GM10248 (cell line): ENCODE data around the gene LAIR1.
"Not testable (repeated sequence)": the region's sequence is repeated elsewhere in the genome, so short reads cannot be mapped to it uniquely, and the experiment has no call there.

Source experiments
- CTCF ChIA-PET: fragments of 300-600 bp; sonication (Branson Sonifier 250); formaldehyde crosslinking; extraction: SDS; loops from one replicate; lab custom pipeline; 2021; ENCODE audit warnings: antibody characterized with exemption; lab: Yijun Ruan, JAX
- POLR2A ChIA-PET: fragments of 350-650 bp; sonication (Branson Sonifier 250); formaldehyde crosslinking; extraction: SDS; loops from one replicate; lab custom pipeline; 2020; ENCODE audit warnings: antibody characterized with exemption; lab: Yijun Ruan, JAX
- DNase-seq: peaks from one replicate; pipeline ENCODE4 v3.0.0; 2012; ENCODE audit errors: extremely low spot score
- CTCF ChIP-seq: IDR thresholded peaks from 2 replicates; pipeline ENCODE4 v1.5.1; 2012; ENCODE audit warnings: mild to moderate bottlenecking, low read depth; ENCODE audit errors: extremely low read depth, missing control alignments, control extremely low read depth

The LAIR1 gene

DNA sequence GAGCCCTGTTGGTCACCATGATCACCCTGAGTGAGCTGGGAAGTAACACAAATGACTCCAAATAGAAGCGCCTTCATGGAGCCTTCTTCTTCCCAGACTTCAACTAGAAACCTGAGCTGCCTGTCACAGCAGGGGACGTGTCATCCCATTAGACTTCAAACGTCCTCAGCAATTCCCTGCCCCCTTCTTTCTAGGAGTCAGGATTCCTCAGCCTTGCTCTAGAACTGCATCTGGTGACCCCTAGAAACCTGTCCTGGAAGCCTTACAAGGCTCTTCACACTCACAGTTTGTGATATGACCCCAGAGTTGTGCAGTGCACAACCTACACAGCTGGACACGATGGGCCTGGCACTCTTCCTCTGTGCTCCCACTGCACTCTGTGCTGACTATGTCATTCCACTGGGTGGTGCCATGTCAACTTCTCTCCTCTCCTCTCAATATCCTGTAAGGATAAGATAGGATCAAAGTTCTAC lies 26.9 kb upstream of the LAIR1 start:
- POLR2A ChIA-PET = no interaction called here
- CTCF ChIA-PET = interaction anchor here (0.9 to 3.9 kb wide), 30 partner anchors 9 to 183 kb away, joined by 3 to 31 read pairs (median 8); partner anchors contain the start of genes LAIR1 and TTYH1
- no peak for TF ChIP-seq CTCF
- no peak for DNase-seq

GRCh38 chr19:54390942-54391577 lies 26.3 kb upstream of the LAIR1 start:
- ChIA-PET CTCF (interaction anchor here (0.9 to 3.9 kb wide), 31 partner anchors 9 to 183 kb away, joined by 3 to 31 read pairs (median 7); partner anchors contain the start of genes CDC42EP5, LAIR1 and TTYH1), POLR2A (no interaction called here)
- TF ChIP-seq CTCF = peak; percentile 78
- peak; percentile 71 for DNase-seq

GRCh38 chr19:54389553-54389952 lies 24.8 kb upstream of the LAIR1 start:
- no peak for DNase-seq
- CTCF ChIA-PET = interaction anchor here (1.4 to 3.9 kb wide), 8 partner anchors 11 to 124 kb away, joined by 3 to 31 read pairs (median 9); partner anchors contain the start of gene LAIR1
- no peak for TF ChIP-seq CTCF
- POLR2A ChIA-PET = no interaction called here

- ChIA-PET POLR2A (no interaction called here), CTCF (interaction anchor here (1.0 to 3.9 kb wide), 5 partner anchors 10 to 65 kb away, joined by 3 to 24 read pairs (median 4); no protein-coding TSS in a partner anchor)
Measured at GRCh38 chr19:54388802-54389139, 24.0 kb upstream of the LAIR1 start.

DNA sequence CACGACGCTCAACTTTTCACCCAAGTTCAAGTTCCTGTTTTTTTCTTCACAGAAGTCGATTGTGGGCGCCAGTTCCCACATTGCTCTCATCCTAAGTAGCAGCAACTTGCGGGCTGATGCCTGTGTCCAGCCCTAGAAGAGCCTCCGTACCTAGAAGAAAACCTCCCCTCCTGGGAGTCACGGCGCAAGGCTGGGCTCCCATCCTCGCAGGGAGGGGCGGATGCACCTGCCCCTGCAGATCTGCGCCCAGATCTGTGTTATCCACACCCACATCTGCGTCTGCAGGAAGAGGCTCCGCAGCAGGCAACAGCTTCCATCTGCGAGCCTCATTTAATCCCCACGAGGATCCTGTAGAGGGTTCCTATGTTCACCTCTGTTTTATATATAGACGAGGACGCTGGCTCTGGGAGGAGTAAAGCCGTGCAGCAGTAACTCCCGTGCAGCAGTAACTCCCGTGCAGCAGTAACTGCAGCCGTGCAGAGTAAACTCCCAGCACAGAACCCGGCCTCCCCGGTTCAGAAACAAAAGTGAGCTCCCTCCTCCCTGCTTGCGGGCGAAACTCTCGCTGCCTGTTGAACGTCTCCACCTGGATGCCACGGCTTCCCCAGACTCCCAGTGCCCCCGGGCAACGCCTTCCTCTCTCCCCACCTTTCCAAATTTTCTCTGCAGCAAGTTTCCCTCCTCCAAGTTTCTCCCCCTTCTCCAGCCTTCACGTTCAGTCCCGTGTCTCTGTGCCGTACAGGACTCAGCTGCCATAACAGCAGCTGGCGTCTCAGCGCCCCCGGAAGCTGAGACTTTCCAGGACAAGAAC lies 23.5 kb upstream of the LAIR1 start:
- peak; percentile 44 for DNase-seq
- ChIA-PET CTCF (interaction anchor here (1.0 to 1.7 kb wide), 4 partner anchors 17 to 64 kb away, joined by 3 to 7 read pairs (median 4); no protein-coding TSS in a partner anchor), POLR2A (no interaction called here)
- TF ChIP-seq CTCF = no peak

More at GRCh38 chr19:54388802-54389139, 24.0 kb upstream of the LAIR1 start:
- TF ChIP-seq CTCF = no peak
- no peak for DNase-seq

DNA sequence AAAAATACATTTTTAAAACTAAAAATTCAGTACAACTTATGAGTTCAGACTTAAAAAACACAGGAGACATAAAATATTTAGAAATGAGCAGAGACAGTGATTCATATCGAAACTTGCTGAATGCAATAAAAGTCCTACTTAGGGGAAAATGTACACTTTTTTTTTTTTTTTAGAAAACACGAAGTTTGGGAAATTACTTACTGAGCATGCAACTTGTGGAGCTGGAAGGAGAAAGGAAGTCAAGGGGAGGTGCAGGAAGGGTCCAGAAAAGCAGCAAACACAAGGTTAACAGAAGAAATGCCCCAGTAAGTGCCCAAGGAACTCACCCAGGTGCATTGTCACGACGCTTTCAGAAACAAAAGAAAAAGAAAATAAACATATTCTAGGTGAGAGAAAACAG lies 18.6 kb upstream of the LAIR1 start:
- CTCF ChIA-PET = interaction anchor here (2.5 kb wide), 1 partner anchor 8 kb away, joined by 11 read pairs; no protein-coding TSS in a partner anchor
- DNase-seq = no peak
- POLR2A ChIA-PET = no interaction called here
- no peak for TF ChIP-seq CTCF

DNA sequence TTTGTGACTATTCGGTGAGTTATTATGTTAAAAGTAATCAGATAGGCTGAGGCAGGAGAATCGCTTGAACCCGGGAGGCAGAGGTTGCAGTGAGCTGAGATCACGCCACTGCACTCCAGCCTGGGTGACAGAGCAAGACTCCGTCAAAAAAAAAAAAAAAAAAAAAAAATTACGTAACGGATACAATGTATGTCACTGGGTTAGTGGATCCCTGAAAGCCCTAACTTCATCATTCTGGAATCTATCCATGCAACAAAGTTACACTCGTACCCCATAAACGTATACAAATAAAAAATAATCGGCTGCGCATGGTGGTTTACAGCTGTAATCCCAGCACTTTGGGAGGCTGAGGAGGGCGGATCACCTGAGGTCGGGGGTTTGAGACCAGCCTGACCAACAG lies 17.3 kb upstream of the LAIR1 start:
- POLR2A ChIA-PET, DNase-seq: not testable (repeated sequence)
- CTCF ChIA-PET = interaction anchor here (2.5 kb wide), 1 partner anchor 9 kb away, joined by 11 read pairs; no protein-coding TSS in a partner anchor
